Esophagus muscularis mucosa (tissue), 3 donors: ENCODE measurements around the gene DNAI1.

Experiments used
- POLR2A ChIP-seq: fragments of 450-650 bp; IDR thresholded peaks from one replicate; pipeline ENCODE4 v1.6.1; 2017; ENCODE audit warnings: antibody characterized with exemption, moderate library complexity, mild to moderate bottlenecking, low read depth
- TF ChIP-seq, protein P1 (sequence below), 3 experiments: fragments of 200-600 bp in 2 of 3; fragments of 450-650 bp in 1 of 3; sonication (generic) in 2 of 3; IDR thresholded peaks; one replicate each; pipeline ENCODE4 v1.5.1; 2017 to 2019; ENCODE audit warnings: antibody characterized with exemption in 3 of 3, mild to moderate bottlenecking in 2 of 3, moderate library complexity in 1 of 3

- TF ChIP-seq POLR2A = no peak
- TF ChIP-seq, protein P1, sequence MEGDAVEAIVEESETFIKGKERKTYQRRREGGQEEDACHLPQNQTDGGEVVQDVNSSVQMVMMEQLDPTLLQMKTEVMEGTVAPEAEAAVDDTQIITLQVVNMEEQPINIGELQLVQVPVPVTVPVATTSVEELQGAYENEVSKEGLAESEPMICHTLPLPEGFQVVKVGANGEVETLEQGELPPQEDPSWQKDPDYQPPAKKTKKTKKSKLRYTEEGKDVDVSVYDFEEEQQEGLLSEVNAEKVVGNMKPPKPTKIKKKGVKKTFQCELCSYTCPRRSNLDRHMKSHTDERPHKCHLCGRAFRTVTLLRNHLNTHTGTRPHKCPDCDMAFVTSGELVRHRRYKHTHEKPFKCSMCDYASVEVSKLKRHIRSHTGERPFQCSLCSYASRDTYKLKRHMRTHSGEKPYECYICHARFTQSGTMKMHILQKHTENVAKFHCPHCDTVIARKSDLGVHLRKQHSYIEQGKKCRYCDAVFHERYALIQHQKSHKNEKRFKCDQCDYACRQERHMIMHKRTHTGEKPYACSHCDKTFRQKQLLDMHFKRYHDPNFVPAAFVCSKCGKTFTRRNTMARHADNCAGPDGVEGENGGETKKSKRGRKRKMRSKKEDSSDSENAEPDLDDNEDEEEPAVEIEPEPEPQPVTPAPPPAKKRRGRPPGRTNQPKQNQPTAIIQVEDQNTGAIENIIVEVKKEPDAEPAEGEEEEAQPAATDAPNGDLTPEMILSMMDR (IDR thresholded peaks at IDR 0.05) = no peak
Observed at GRCh38 chr9:34458959-34459340, 345 bp downstream of the DNAI1 start.
